DOHH2 (cell line): Measurements from ENCODE around the gene FUT8.

Experiments used
- EZH2phosphoT487 ChIP-seq: fragments of 200-600 bp; sonication (generic); IDR thresholded peaks from 2 replicates; pipeline ENCODE4 v1.6.1; 2017; ENCODE audit warnings: borderline replicate concordance, mild to moderate bottlenecking, antibody characterized with exemption, low read length, moderate library complexity, mixed read lengths
- TF ChIP-seq, protein P1 (sequence below): fragments of 200-600 bp; sonication (generic); IDR thresholded peaks from one replicate; pipeline ENCODE4 v1.5.1; 2014; ENCODE audit warnings: antibody characterized with exemption, mild to moderate bottlenecking, low read depth, low read length; ENCODE audit not compliant: poor library complexity, severe bottlenecking

DNA sequence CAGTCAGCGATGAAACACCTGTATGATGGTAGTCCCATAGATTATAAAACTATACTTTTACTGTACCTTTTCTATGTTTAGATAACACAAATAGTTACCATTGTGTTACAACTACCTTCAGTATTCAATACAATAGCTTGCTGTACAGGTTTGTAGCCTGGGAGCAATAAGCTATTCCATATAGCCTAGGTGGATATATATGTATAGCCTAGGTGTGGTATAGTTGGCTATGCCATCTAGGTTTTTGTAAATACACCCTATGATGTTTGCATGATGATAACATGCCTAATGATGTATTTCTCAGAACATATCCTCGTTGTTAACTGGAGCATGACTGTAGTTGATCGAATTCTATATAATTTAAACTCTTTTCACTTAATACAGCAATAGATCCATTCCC is 316.1 kb downstream of the FUT8 start:
- TF ChIP-seq, protein P1, sequence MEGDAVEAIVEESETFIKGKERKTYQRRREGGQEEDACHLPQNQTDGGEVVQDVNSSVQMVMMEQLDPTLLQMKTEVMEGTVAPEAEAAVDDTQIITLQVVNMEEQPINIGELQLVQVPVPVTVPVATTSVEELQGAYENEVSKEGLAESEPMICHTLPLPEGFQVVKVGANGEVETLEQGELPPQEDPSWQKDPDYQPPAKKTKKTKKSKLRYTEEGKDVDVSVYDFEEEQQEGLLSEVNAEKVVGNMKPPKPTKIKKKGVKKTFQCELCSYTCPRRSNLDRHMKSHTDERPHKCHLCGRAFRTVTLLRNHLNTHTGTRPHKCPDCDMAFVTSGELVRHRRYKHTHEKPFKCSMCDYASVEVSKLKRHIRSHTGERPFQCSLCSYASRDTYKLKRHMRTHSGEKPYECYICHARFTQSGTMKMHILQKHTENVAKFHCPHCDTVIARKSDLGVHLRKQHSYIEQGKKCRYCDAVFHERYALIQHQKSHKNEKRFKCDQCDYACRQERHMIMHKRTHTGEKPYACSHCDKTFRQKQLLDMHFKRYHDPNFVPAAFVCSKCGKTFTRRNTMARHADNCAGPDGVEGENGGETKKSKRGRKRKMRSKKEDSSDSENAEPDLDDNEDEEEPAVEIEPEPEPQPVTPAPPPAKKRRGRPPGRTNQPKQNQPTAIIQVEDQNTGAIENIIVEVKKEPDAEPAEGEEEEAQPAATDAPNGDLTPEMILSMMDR: no peak
- no peak for TF ChIP-seq EZH2phosphoT487
